ENCODE results near the gene KATNA1.

Gene KATNA1

DNA sequence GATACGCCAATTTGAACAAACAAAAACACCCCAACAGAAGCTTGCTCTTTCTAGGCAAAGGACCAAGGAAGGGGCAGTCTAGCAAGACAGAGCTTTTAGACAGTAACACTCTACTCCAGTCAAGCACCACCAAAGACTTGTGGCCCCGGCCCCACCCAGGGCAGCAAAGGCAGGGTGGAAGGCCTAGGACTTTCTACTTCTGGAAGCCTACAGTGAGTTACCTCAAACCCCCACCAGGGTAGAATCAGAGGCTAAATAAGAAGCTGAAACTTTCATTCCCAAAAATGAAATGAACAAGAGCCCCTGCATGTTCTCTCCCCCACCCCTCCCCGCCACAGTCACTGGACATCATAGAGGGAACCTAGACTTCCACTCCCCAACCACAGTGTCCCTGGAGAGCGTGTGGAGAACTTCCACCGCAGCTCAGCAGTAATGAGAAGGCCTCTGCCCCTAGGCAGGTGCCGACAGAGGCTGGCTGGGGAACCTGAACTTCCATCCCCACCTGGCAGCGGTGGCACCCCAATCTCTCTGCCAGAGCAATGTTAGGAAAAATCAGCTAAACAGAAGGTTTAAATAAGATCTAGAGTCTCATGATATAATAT, 40.0 kb downstream of the KATNA1 start:
- FAIRE-seq = no peak

DNA sequence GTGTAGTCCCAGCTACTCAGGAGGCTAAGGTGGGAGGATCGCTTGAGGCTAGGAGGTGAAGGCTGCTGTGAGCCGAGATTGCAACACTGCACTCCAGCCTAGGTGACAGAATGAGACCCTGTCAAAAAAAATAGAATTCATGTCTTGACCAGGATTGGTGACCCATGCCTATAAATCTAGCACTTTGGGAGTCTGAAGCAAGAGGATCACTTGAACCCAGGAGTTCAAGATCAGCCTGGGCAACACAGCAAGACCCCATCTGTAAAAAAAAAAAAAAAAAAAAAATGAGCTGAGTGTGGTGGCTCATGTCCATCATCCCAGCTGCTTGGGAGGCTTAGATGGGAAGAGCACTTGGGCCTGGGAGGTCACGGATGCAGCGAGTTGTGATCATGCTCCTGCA, 48.0 kb downstream of the KATNA1 start:
- no peak for FAIRE-seq

- FAIRE-seq = no peak
Measured at GRCh38 chr6:149593408-149593807, 55.1 kb downstream of the KATNA1 start.

- FAIRE-seq = no peak
Measured at GRCh38 chr6:149592983-149593382, 55.5 kb downstream of the KATNA1 start.

DNA sequence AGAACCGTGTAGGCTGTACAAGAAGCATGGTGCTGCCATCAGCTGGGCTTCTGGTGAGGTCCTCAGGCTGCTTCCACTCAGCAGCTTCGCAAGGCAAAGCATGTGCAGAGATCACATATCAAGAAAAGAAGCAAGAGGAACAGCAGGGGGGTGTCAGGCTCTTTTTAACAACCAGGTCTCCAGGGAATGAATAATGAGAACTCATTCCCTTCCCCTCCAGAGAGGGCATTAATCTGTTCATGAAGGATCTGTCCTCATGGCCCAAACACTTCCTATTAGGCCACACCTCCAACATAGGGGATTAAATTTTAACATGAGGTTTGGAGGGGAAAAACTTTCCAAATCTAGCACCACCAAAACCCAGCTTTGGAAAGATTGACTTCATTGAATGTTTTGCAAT, 62.4 kb downstream of the KATNA1 start:
- no peak for FAIRE-seq

- no peak for FAIRE-seq
Measured at GRCh38 chr6:149581349-149581748, 67.2 kb downstream of the KATNA1 start.

- no peak for FAIRE-seq
Measured at GRCh38 chr6:149580880-149581279, 67.6 kb downstream of the KATNA1 start.

DNA sequence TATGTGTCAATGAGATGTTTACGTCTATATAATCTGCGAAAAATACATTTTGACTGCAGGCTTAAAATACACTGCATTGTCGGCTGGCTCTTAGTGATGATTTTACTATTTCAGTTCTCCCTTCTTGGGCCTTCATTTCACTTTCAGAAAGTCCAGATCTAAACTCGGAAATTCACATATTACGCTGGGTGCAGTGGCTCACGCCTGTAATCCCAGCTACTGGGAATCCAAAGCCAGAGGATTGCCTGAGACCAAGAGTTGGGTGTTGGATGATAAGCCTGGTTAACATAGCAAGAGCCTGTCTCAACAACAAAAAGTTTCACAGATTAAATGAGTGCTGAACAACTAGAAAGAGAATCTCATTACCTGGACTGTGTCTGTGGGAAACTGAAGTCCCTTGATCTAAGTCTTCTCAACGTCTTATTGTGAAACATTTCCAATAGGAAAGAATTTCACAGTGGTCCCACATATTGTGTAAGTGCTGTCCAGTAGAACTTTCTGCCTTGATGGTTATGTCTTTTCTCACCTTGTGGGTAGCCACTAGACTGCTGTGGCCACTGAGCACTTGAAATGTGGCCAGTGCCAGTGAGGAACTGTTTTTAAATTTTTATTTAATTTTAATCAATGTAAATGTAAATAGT, 80.4 kb downstream of the KATNA1 start:
- no peak for FAIRE-seq

GRCh38 chr6:149567194-149567586, 81.3 kb downstream of the KATNA1 start:
- FAIRE-seq = no peak

DNA sequence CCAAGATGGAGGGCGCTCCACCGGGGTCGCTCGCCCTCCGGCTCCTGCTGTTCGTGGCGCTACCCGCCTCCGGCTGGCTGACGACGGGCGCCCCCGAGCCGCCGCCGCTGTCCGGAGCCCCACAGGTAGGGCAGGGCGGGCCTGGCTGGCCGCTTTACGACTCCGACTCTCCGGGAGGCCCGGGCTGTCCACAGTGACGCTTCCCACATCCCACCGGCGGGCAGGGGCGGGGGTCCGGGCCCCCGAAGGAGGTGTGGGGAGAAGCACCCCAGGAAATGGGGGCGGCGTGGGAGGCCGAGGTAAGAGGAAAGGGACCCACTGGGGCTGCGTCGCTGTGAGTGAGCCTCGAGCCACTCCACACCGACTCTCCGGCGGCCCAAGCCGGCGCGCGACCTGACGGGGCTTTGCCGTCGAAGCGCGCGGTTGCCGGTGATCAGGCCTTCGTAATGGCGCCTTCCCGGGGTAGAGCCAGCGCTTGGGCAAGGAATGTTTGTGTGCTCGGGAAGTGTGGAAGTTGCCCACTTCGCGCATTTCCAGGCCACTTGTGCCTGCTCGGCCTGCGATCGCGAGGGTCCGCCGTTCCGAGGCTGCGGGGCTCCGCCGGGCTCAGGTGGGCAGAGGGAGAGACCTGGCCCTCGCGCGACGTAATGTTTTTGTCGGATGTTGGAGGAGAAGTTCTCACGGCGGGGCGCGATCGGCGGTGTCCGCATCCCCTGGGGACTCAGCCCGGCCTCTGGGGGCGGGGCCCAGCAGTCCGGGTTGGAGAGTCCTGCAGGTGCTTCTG, 81.9 kb downstream of the KATNA1 start:
- FAIRE-seq = no peak

DNA sequence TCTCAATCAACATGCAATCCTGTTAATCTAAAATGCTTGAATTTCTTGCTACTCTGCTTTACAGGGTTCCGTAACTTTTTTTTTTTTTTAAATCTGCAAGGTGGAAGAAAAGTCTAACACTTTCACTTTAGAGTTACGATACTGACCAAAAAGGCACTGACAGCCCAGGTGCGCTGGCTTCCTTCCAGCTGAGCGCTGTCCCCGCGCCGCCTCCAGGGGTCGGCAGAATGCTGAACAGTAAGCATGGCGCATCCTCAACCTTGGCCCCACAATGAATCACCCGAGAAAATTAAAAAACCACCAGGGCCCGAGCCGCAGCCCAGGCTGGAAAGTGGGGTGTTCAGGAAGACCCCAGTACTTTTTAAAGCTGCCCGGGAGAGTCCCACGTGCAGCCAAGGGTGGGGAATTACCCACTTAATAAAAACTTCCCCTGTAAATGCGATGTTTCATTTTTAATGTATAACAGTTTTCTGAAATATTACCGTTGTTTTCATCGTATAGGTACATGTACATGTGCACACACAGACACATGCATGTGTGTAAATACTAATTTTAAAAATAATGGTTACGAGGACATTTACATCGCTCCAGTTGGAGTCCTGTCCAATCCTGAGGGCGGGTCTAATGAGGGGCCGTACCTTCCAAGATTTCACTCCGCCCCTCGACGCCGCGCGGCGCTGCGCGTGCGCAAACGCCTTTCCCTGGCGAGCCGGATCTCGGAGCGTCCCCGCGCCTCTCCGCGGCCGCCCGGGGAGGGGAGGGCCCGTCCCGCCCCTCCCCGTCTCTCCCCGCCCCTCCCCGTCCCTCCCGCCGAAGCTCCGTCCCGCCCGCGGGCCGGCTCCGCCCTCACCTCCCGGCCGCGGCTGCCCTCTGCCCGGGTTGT, 82.7 kb downstream of the KATNA1 start, which contains the start of gene GINM1:
Gene GINM1, plus strand, starts transcription at position 849 of the 883 bp plus-strand sequence. CDS start 40 bp downstream, outside the sequence.
- FAIRE-seq = no peak

- FAIRE-seq = no peak
Measured at GRCh38 chr6:149563928-149564325, 84.6 kb downstream of the KATNA1 start.

- FAIRE-seq = no peak
Measured at GRCh38 chr6:149563203-149563927, 85.1 kb downstream of the KATNA1 start.

GRCh38 chr6:149560736-149561135, 87.8 kb downstream of the KATNA1 start:
- FAIRE-seq = peak; percentile 29

- FAIRE-seq = no peak
Measured at GRCh38 chr6:149559389-149559788, 89.1 kb downstream of the KATNA1 start.

DNA sequence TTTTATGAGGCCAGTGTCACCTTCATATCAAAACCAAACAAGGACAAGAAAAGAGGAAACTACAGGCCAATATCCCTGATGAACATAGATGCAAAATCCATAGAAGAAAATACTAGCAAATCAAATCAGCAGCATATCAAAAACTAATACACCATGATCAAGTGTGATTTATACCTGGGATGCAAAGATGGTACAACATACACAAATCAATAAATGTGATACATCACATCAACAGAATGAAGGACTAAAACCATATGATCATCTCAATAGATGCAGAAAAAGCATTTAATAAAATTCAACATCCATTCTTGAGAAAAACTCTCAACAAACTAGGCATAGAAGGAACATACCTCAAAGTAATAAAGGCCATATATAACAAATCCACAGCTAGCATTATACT, 90.5 kb downstream of the KATNA1 start:
- no peak for FAIRE-seq

DNA sequence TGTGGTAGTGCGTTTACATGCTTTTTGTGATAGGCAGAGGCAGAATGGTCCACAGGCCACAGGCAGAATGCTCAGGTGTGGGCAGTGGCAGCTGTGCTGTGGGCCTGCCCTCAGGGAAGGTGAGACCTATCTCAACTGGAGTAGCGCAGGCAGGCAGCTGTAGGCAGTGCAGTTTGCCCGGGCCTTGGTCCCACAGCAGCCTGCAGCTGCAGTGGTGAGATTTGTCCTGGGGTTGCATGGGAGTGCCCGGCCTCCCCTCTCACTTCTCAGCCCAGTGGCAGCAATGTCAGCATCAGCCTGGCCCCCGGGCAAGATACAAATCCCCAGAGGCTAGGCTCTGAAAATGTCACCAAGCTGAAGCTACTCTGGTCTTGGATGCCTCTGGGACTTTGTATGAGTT, 96.6 kb downstream of the KATNA1 start:
- no peak for FAIRE-seq

GRCh38 chr6:149545754-149546471, 102.6 kb downstream of the KATNA1 start, which contains the start of gene PPIL4:
TSS of gene PPIL4 (minus strand) at chr6:149546043. CDS start at chr6:149546005, 38 bp downstream.
- peak; percentile 29 for FAIRE-seq

- no peak for FAIRE-seq
Measured at GRCh38 chr6:149545258-149545753, 103.2 kb downstream of the KATNA1 start.

Data from A204.1 (cell line).